ENCODE data around the gene AQP1. TPM values are rescaled to one million over a fixed set of nuclear protein-coding genes. Genes with fewer than 3 reads are reported as not detected.

The AQP1 gene
- total RNA-seq, result 1.0 and 2.5 TPM in 2 replicates

GRCh38 chr7:30911561-30911969 is at the start of gene AQP1:
TSS of gene AQP1 (plus strand) at chr7:30911853. CDS start at chr7:30911910, 57 bp downstream.

GRCh38 chr7:30963842-30964241 is 52.2 kb downstream of the AQP1 start, which contains the start of gene GHRHR:
TSS of gene GHRHR (plus strand) at chr7:30963953. CDS start at chr7:30964069, 116 bp downstream.

Other genes starting within 250 kb of the AQP1 start
- not detected in 2 replicates for gene CRHR2, start 229.4 kb upstream of the AQP1 start, total RNA-seq
- gene INMT, start 159.7 kb upstream of the AQP1 start, total RNA-seq, result not detected in 2 replicates
- gene MINDY4, start 140.4 kb upstream of the AQP1 start, total RNA-seq, result 0.76 and 1.6 TPM in 2 replicates
- not detected in 2 replicates for gene GHRHR, start 52.1 kb downstream of the AQP1 start, total RNA-seq
- under 0.01 TPM in 1 of 2 replicates, not detected in the other for gene ADCYAP1R1, start 140.5 kb downstream of the AQP1 start, total RNA-seq